Esophagus squamous epithelium (tissue), 5 donors: ENCODE results near the gene NMT1. TPM values are rescaled to one million over a fixed set of nuclear protein-coding genes. Genes with fewer than 3 reads are reported as not detected.
A peak's percentile ranks its signal among the peaks of the same experiment; 100 is the strongest.

Experiments used
- DNase-seq: peaks from one replicate; lab custom pipeline; 2025; lab: John Stamatoyannopoulos, UW
- H3K27ac ChIP-seq, 4 donors: fragments of 200-600 bp; sonication (generic); one replicate each; pipeline ENCODE4 v1.5.1; 2016 to 2019; ENCODE audit warnings: mild to moderate bottlenecking in 1 of 4
- H3K27me3 ChIP-seq, 4 donors: fragments of 200-600 bp; sonication (generic); 1 replicate in 3 of 4; 2 replicates in 1 of 4; pipeline versions ENCODE4 v1.5.1 to v1.6.0; 2017 to 2021; ENCODE audit warnings: antibody characterized with exemption in 1 of 4
- H3K36me3 ChIP-seq, 3 donors: fragments of 200-600 bp; sonication (generic); one replicate each; pipeline ENCODE4 v1.5.1; 2016 to 2019
- H3K4me1 ChIP-seq, 3 donors: fragments of 200-600 bp; sonication (generic); one replicate each; pipeline ENCODE4 v1.5.1; 2017 to 2019
- H3K4me3 ChIP-seq, 4 donors: fragments of 200-600 bp; sonication (generic); 1 replicate in 3 of 4; 2 replicates in 1 of 4; pipeline ENCODE4 v1.5.1; 2016 to 2019; ENCODE audit warnings: mild to moderate bottlenecking in 2 of 4, moderate library complexity in 1 of 4
- H3K9me3 ChIP-seq, 3 donors: fragments of 200-600 bp; sonication (generic); one replicate each; pipeline ENCODE4 v1.5.1; 2016 to 2019
- POLR2A ChIP-seq, 4 donors: fragments of 450-650 bp; IDR thresholded peaks; one replicate each; pipeline ENCODE4 v1.6.1; 2017; ENCODE audit warnings: antibody characterized with exemption in 4 of 4, mild to moderate bottlenecking in 4 of 4, moderate library complexity in 3 of 4
- WGBS, 2 donors: methylation state at CpG; one replicate each; pipeline ENCODE4 v1.1.5; 2018; 5-methylcytosine and 5-hydroxymethylcytosine counted together
- intact Hi-C: fragments of 100-400 bp; cut with DNase I; formaldehyde crosslinking; loops from one replicate; pipeline ENCODE4 v1.15.0; 2022
- total RNA-seq, 4 donors: library from RNA; depleted of rRNA; stranded (reverse); fragments of >200 nt; gene quantifications; one replicate each; pipeline ENCODE4 v1.1.0, GENCODE V29; 2016
- TF ChIP-seq, protein P1 (sequence below), 6 experiments: fragments of 450-650 bp in 4 of 6; fragments of 200-600 bp in 2 of 6; sonication (generic) in 2 of 6; IDR thresholded peaks; one replicate each; pipeline ENCODE4 v1.5.1; 2016 to 2019; ENCODE audit warnings: antibody characterized with exemption in 6 of 6, mild to moderate bottlenecking in 4 of 6, moderate library complexity in 4 of 6
- donor health status: DM: yes; HTN: yes; CAD: no.

Gene NMT1
- total RNA-seq, 4 donors from 2014 or later: 54.6 to 66.2 (median 57.8) TPM

DNA sequence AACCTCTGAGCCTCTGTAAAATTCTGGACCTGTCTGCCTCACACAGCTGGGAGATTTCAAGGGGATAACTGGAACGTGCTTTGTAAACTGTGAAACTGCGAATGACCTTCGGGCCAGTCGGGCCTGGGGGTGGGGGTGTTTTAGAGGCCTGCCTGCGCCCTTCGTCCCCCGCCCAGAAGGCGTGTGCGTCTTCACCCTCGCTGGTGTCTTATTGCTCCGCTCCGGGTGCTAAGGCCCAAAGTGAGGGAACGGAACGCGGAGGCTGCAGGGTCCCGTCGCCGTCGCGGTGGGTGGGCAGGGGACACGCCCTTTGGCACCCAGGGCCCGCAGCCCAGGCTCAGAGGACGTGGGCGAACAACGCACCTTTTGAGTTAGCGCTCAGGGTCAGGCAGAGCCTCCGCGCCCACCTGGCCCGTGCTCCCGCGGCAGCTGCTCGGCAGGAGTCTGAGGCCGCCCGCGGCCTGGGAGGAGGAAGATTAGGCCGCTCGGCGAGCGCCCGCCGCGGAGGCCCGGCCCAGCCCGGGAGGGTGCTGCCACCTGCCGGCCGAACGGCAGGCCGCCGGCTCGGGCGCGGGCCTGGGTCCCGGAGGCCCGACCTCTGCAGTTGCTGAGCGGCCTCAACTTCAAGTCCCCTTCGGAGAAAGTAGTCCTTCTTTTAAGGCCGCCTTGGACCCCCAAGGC, 39.4 kb upstream of the NMT1 start:
- intact Hi-C loops: loop anchor here (5.0 kb wide), 1 partner anchor 99 kb away; no protein-coding TSS in a partner anchor
- TF ChIP-seq, protein P1, sequence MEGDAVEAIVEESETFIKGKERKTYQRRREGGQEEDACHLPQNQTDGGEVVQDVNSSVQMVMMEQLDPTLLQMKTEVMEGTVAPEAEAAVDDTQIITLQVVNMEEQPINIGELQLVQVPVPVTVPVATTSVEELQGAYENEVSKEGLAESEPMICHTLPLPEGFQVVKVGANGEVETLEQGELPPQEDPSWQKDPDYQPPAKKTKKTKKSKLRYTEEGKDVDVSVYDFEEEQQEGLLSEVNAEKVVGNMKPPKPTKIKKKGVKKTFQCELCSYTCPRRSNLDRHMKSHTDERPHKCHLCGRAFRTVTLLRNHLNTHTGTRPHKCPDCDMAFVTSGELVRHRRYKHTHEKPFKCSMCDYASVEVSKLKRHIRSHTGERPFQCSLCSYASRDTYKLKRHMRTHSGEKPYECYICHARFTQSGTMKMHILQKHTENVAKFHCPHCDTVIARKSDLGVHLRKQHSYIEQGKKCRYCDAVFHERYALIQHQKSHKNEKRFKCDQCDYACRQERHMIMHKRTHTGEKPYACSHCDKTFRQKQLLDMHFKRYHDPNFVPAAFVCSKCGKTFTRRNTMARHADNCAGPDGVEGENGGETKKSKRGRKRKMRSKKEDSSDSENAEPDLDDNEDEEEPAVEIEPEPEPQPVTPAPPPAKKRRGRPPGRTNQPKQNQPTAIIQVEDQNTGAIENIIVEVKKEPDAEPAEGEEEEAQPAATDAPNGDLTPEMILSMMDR (IDR thresholded peaks at IDR 0.05): peak; percentile 73 to 98 (median 94)
- TF ChIP-seq POLR2A (IDR thresholded peaks at IDR 0.05): no peak
- peaks cover 0 to 27% (median 0%) of the 10 kb centered on the region in 3 donors for H3K36me3 ChIP-seq
- peaks cover 0 to 12% (median 0%) of the 10 kb centered on the region in 4 donors for H3K27me3 ChIP-seq
- no peak for DNase-seq
- peak overlapping the region; percentile 67 to 90 (median 80) for H3K27ac ChIP-seq
- peak overlapping the region; percentile 30 to 64 (median 41) for H3K4me3 ChIP-seq
- H3K9me3 ChIP-seq: no peaks in the 10 kb centered on the region
- 25 to 33% methylated on average over 1 to 2 of the region's 57 CpGs for WGBS, 2 donors
- peaks cover 32 to 58% (median 36%) of the 10 kb centered on the region in 3 donors for H3K4me1 ChIP-seq

DNA sequence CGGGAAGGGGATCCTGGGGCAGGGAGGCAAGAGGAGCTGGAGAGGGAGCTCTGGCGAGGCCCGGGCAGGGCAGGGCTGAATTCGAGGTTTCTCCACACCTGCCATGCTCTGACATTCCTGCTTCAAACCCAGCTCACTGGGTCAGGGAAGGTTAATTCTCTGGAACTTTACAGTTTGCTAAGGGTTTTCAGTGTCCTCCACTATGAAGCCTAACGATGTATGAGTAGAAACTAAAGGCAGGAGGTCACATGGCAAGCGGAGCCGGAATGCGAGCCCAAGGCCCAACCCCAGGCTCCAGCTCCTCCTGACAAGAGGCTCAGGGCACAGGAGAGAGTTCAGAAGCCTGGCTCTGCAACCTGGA, 38.8 kb upstream of the NMT1 start:
- peaks cover 32 to 56% (median 36%) of the 10 kb centered on the region in 3 donors for H3K4me1 ChIP-seq
- peak overlapping the region; percentile 67 to 90 (median 80) for H3K27ac ChIP-seq
- peaks cover 0 to 12% (median 0%) of the 10 kb centered on the region in 4 donors for H3K27me3 ChIP-seq
- DNase-seq: no peak
- H3K9me3 ChIP-seq: no peaks in the 10 kb centered on the region
- H3K36me3 ChIP-seq: peaks cover 0 to 32% (median 0%) of the 10 kb centered on the region in 3 donors
- peak overlapping the region; percentile 30 to 64 (median 41) for H3K4me3 ChIP-seq
- intact Hi-C loops: loop anchor here (5.0 kb wide), 1 partner anchor 100 kb away; no protein-coding TSS in a partner anchor
- 62 to 64% methylated on average over 3 to 6 of the region's 8 CpGs for WGBS, 2 donors
- TF ChIP-seq POLR2A (IDR thresholded peaks at IDR 0.05): no peak
- TF ChIP-seq, protein P1 (IDR thresholded peaks at IDR 0.05): no peak

DNA sequence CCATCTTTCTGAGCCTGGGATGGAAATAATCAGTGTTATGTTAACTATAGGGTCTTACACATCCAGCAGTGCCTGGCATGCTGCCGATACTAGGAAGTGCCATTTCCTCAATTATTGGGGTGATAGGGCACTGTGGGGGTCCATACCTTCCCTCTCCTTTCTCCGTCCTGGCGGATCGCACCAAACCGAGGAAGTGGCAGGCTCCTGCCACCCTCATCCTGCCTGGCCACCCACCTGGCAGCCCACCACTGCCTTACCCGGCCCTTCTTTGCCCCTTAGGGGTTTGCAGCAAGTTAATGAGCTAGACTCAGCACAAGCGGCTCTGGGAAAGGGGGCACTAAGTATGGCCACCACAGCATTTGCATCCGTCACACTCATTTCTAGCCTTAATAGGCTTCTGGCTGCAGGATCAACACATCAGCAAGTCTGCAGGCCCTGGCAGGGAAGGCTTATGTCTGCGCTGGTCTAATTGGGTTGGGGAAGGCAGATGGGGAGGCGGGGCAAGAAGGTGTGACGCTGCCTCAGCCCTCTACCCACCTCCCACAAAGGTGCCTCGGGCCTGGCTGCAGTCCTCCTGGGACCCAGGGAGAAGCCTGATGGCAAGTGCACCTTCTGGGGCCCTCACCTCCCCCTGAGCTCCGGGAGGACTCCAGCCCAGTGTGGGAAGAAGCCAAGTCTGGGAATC, 38.3 kb upstream of the NMT1 start:
- 20 to 57% methylated on average over 1 to 9 of the region's 13 CpGs for WGBS, 2 donors
- Histone ChIP-seq H3K27me3 (peaks cover 0 to 12% (median 0%) of the 10 kb centered on the region in 4 donors), H3K27ac (peak overlapping the region; percentile 67 to 90 (median 80)), H3K36me3 (peaks cover 0 to 37% (median 0%) of the 10 kb centered on the region in 3 donors), H3K4me3 (no peak overlapping the region), H3K9me3 (no peaks in the 10 kb centered on the region), H3K4me1 (peaks cover 32 to 55% (median 36%) of the 10 kb centered on the region in 3 donors)
- intact Hi-C loops: loop anchor here (5.0 kb wide), 1 partner anchor 100 kb away; no protein-coding TSS in a partner anchor
- TF ChIP-seq POLR2A (IDR thresholded peaks at IDR 0.05): no peak
- TF ChIP-seq, protein P1 (IDR thresholded peaks at IDR 0.05): no peak
- no peak for DNase-seq

DNA sequence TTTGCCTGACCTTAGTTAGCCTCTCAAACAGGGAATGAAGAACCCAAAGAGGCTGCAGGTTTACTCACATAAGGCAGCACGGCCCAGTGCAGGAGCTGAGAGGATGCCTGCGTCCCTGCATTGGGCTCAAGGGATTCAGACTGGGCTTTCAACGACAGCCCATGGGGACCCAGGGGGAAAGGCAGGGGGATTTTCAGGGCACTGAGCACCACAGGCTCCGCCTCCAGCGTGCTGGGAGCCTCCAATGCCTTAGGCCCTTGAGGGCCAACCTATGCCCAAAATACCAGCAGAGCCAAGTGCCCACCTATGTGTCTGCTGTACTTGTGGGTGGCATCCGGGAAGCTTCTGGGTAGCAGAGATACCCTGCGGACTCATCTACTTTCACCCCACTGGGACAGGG, 32.0 kb upstream of the NMT1 start:
- H3K4me3 ChIP-seq: no peak overlapping the region
- H3K27me3 ChIP-seq: no peaks in the 10 kb centered on the region
- intact Hi-C loops: no loop called here
- no peak for DNase-seq
- H3K4me1 ChIP-seq: no peaks in the 10 kb centered on the region
- H3K27ac ChIP-seq: no peak overlapping the region
- 91 to 98% methylated on average over 4 to 5 of the region's 7 CpGs for WGBS, 2 donors
- H3K9me3 ChIP-seq: no peaks in the 10 kb centered on the region
- TF ChIP-seq, protein P1 (IDR thresholded peaks at IDR 0.05): no peak
- no peak for TF ChIP-seq POLR2A (IDR thresholded peaks at IDR 0.05)
- H3K36me3 ChIP-seq: peaks cover 21 to 91% (median 22%) of the 10 kb centered on the region in 3 donors
